ENCODE results near the gene FAM13A. TPM values are rescaled to one million over a fixed set of nuclear protein-coding genes. Genes with fewer than 3 reads are reported as not detected.

FAM13A gene
- total and polyA plus RNA-seq, 2 donors (not counting 3 experiments of a cell fraction or from before 2014, with no cell fraction given): 3.3 to 10.5 TPM

- intact Hi-C loops (cut with micrococcal nuclease): no loop called here
Measured at GRCh38 chr4:88765729-88766128, 291.3 kb downstream of the FAM13A start.

More at GRCh38 chr4:88765729-88766128, 291.3 kb downstream of the FAM13A start:
- POLR2A ChIA-PET: no interaction called here
- no peak overlapping the region for H3K4me3 ChIP-seq (replicated peaks in 1 of 3; ENCODE audit: insufficient read depth in 1 of 3, low read depth in 1 of 3, low read length in 3 of 3)
- no peak overlapping the region for H2AFZ ChIP-seq (ENCODE audit: low read depth, low read length)
- DNase-seq (ENCODE audit: low read depth, low spot score): peak; percentile 79
- no peaks in the 10 kb centered on the region for H3K36me3 ChIP-seq (ENCODE audit: control insufficient read depth in 2 of 2, extremely low read depth in 1 of 2, insufficient read depth in 2 of 2, low read length in 2 of 2)
- TF ChIP-seq FOS (IDR thresholded peaks at IDR 0.05; ENCODE audit: borderline replicate concordance, insufficient read depth, low read length): peak; percentile 95
- TF ChIP-seq, protein P1, sequence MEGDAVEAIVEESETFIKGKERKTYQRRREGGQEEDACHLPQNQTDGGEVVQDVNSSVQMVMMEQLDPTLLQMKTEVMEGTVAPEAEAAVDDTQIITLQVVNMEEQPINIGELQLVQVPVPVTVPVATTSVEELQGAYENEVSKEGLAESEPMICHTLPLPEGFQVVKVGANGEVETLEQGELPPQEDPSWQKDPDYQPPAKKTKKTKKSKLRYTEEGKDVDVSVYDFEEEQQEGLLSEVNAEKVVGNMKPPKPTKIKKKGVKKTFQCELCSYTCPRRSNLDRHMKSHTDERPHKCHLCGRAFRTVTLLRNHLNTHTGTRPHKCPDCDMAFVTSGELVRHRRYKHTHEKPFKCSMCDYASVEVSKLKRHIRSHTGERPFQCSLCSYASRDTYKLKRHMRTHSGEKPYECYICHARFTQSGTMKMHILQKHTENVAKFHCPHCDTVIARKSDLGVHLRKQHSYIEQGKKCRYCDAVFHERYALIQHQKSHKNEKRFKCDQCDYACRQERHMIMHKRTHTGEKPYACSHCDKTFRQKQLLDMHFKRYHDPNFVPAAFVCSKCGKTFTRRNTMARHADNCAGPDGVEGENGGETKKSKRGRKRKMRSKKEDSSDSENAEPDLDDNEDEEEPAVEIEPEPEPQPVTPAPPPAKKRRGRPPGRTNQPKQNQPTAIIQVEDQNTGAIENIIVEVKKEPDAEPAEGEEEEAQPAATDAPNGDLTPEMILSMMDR (IDR thresholded peaks at IDR 0.05; ENCODE audit: extremely low read depth in 1 of 2, insufficient read depth in 1 of 2, low read depth in 1 of 2, low read length in 2 of 2): no peak
- TF ChIP-seq POLR2A (IDR thresholded peaks at IDR 0.05; ENCODE audit: low read depth, low read length): no peak
- no peak for TF ChIP-seq GATA2 (IDR thresholded peaks at IDR 0.05; ENCODE audit: insufficient read depth, insufficient read length, low read depth, low read length)
- TF ChIP-seq MYC (IDR thresholded peaks at IDR 0.05; ENCODE audit: low read depth, low read length): no peak
- TF ChIP-seq JUN (IDR thresholded peaks at IDR 0.05; ENCODE audit: borderline replicate concordance, insufficient read depth, insufficient read length, low read depth): peak; percentile 63
- TF ChIP-seq POLR2AphosphoS5 (IDR thresholded peaks at IDR 0.05; ENCODE audit: insufficient read depth, low read depth, low read length): no peak
- TF ChIP-seq, protein P2, sequence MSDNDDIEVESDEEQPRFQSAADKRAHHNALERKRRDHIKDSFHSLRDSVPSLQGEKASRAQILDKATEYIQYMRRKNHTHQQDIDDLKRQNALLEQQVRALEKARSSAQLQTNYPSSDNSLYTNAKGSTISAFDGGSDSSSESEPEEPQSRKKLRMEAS (IDR thresholded peaks at IDR 0.05; ENCODE audit: insufficient read depth, insufficient read length): no peak
- no peak for TF ChIP-seq EZH2 (IDR thresholded peaks at IDR 0.05; ENCODE audit: borderline replicate concordance, low read depth, low read length, severe bottlenecking)
- peaks cover 3% of the 10 kb centered on the region for H3K4me1 ChIP-seq (ENCODE audit: control insufficient read depth, extremely low read depth, insufficient read depth, low read length)
- H4K20me1 ChIP-seq (replicated peaks; ENCODE audit: control insufficient read depth, extremely low read depth, insufficient read depth, low read length): no peaks in the 10 kb centered on the region
- peak; percentile 90 for FAIRE-seq
- no TSS peak for BruUV-seq (replicated peaks)
- no peaks in the 10 kb centered on the region for H3K9me1 ChIP-seq (replicated peaks; ENCODE audit: control insufficient read depth, extremely low read depth, insufficient read depth, low read length)
- H3K9me3 ChIP-seq (replicated peaks; ENCODE audit: control insufficient read depth, insufficient read depth, low read length): no peaks in the 10 kb centered on the region
- CTCF ChIA-PET: interaction anchor here (1.0 to 2.5 kb wide), 9 partner anchors 9 to 226 kb away, joined by 3 to 9 read pairs (median 4); no protein-coding TSS in a partner anchor
- dilution Hi-C loops (cut with MboI; ENCODE audit: extremely low pct_ligation_motif_present, low sequenced_read_pairs): no loop called here
- no peak overlapping the region for H3K4me2 ChIP-seq (ENCODE audit: insufficient read depth, low read length)
- no peak overlapping the region for H3K9ac ChIP-seq (replicated peaks; ENCODE audit: extremely low read depth, insufficient read depth, low read length)
- H3K27me3 ChIP-seq (ENCODE audit: control insufficient read depth in 2 of 2, insufficient read depth in 2 of 2, low read length in 2 of 2): no peaks in the 10 kb centered on the region
- no peak overlapping the region for H3K27ac ChIP-seq (ENCODE audit: insufficient read depth, low read depth, low read length)
- H3K79me2 ChIP-seq (ENCODE audit: control insufficient read depth, insufficient read depth, low read length): no peaks in the 10 kb centered on the region
